NB4 (cell line): ENCODE measurements around the gene DGKB.
"Not testable (repeated sequence)": the region's sequence is repeated elsewhere in the genome, so short reads cannot be mapped to it uniquely, and the experiment has no call there.

Source experiments
- CTCF ChIP-seq: IDR thresholded peaks from one replicate; pipeline ENCODE4 v1.5.1; 2012; ENCODE audit warnings: low read depth, low read length
- MAX ChIP-seq: IDR thresholded peaks from 2 replicates; pipeline ENCODE4 v1.6.1; 2011; ENCODE audit warnings: low read depth, low read length
- MYC ChIP-seq: IDR thresholded peaks from 2 replicates; pipeline ENCODE4 v1.6.1; 2011; ENCODE audit warnings: low read depth, low read length
- POLR2A ChIP-seq: IDR thresholded peaks from 2 replicates; pipeline ENCODE4 v1.6.1; 2011; ENCODE audit warnings: mild to moderate bottlenecking; ENCODE audit not compliant: insufficient read length; ENCODE audit errors: extremely low read depth

GRCh38 chr7:14461716-14462115, 440.8 kb downstream of the DGKB start:
- TF ChIP-seq CTCF, MAX, POLR2A, MYC: not testable (repeated sequence)
